Erythroblast (primary cell): ENCODE data around the gene RDH13.

Experiments used
- GATA1 ChIP-seq: IDR thresholded peaks from 2 replicates; pipeline ENCODE4 v1.6.1; 2011; ENCODE audit warnings: low read depth, mild to moderate bottlenecking, control low read depth, low read length, moderate library complexity
- POLR2A ChIP-seq: IDR thresholded peaks from 2 replicates; pipeline ENCODE4 v1.6.1; 2011; ENCODE audit warnings: mild to moderate bottlenecking, low read length

DNA sequence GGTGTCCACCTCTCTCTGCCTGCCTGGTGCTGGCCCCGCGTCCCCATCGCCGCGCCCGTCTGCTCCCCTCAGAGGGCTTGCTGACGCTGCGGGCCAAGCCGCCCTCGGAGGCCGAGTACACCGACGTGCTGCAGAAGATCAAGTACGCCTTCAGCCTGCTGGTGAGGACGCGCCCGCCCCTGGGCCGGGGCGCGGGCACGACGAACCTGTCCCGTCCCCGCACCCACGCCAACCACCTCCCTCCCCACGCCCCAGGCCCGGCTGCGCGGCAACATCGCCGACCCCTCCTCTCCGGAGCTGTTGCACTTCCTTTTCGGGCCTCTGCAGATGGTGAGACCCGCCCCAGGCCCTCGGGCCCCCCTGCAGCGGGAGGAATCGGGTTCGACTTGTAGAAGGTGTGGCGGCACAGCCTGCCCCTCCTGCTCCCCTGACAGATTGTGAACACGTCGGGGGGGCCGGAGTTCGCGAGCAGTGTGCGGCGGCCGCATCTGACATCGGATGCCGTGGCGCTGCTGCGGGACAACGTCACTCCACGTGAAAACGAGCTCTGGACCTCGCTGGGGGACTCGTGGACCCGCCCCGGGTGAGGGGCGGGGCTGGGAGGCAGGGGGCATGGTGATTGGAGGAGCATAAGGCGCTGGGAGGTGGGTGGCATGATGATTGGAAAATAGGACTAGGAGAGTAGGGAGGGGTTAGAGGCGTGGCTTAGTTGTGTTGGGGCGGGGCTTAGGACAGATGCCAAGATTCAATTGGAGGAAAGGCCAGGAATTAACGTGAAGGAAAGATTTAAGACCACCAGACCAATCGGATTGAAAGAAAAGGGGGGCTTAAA is 19.3 kb upstream of the RDH13 start:
- TF ChIP-seq GATA1 (no peak), POLR2A (no peak)
